Spleen (tissue), 7 donors: Measurements from ENCODE around the gene PDXDC1.
A peak's percentile ranks its signal among the peaks of the same experiment; 100 is the strongest.

Experiments used
- POLR2A ChIP-seq, 3 donors: fragments of 450-650 bp; IDR thresholded peaks; one replicate each; pipeline ENCODE4 v1.5.1; 2017; ENCODE audit warnings: antibody characterized with exemption in 3 of 3, mild to moderate bottlenecking in 1 of 3
- POLR2AphosphoS5 ChIP-seq, 3 donors: sonication (generic); formaldehyde crosslinking; IDR thresholded peaks; one replicate each; pipeline ENCODE4 v1.5.1; 2017; ENCODE audit warnings: antibody characterized with exemption in 3 of 3
- TF ChIP-seq, protein P1 (sequence below), 11 experiments: fragments of 200-600 bp in 7 of 11; fragments of 450-650 bp in 4 of 11; sonication (generic) in 4 of 11; IDR thresholded peaks in 8 of 11; conservative IDR thresholded peaks in 3 of 11; 1 replicate in 7 of 11; 2 replicates in 4 of 11; pipeline versions ENCODE4 v1.4.0 to v1.8.0; 2016 to 2021; ENCODE audit warnings: antibody characterized with exemption in 11 of 11, inconsistent platforms in 4 of 11, mild to moderate bottlenecking in 1 of 11
- donor health status: DM: no; HTN: no; CAD: no; lungs with moderate emphysema.
- donor health status: DM: no; HTN: no; CAD: no.
- donor health status: DM: no; HTN: no; CAD: no.

DNA sequence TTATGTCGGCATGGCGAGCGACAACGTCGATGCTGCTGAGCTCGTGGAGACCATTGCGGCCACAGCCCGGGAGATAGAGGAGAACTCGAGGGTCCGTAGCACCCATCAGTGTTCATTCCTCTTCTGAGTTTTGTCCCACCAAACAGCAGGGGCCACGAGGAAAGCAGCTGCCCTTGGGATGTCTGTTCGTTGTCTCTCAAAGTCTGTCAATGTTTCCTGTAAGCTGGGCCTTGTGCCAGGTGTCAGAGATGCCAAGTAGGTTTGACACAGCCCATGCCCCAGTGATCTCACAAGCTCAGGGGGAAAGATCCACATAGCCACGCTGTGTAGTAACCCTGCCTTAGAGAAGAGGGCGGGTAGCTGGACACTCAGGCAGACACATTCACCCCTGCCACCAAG, 58.5 kb downstream of the PDXDC1 start:
- TF ChIP-seq, protein P1, sequence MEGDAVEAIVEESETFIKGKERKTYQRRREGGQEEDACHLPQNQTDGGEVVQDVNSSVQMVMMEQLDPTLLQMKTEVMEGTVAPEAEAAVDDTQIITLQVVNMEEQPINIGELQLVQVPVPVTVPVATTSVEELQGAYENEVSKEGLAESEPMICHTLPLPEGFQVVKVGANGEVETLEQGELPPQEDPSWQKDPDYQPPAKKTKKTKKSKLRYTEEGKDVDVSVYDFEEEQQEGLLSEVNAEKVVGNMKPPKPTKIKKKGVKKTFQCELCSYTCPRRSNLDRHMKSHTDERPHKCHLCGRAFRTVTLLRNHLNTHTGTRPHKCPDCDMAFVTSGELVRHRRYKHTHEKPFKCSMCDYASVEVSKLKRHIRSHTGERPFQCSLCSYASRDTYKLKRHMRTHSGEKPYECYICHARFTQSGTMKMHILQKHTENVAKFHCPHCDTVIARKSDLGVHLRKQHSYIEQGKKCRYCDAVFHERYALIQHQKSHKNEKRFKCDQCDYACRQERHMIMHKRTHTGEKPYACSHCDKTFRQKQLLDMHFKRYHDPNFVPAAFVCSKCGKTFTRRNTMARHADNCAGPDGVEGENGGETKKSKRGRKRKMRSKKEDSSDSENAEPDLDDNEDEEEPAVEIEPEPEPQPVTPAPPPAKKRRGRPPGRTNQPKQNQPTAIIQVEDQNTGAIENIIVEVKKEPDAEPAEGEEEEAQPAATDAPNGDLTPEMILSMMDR (IDR thresholded peaks at IDR 0.05 in 8 of 11, conservative IDR thresholded peaks at IDR 0.05 in 3 of 11): no peak
- TF ChIP-seq POLR2AphosphoS5 (IDR thresholded peaks at IDR 0.05): peak in 2 of 3 donors; percentile 15 to 18
- TF ChIP-seq POLR2A (IDR thresholded peaks at IDR 0.05): no peak
